Central memory CD4-positive, alpha-beta T cell (primary cell): ENCODE measurements around the gene HECTD4.
"Not testable (repeated sequence)": the region's sequence is repeated elsewhere in the genome, so short reads cannot be mapped to it uniquely, and the experiment has no call there.

Experiments
- DNase-seq: peaks from one replicate; pipeline ENCODE4 v3.0.0; 2022
- total RNA-seq, 3 experiments: gene quantifications; one replicate each; lab custom pipeline; 2026; lab: John Stamatoyannopoulos, UW

Gene HECTD4
- total RNA-seq = 62.0 to 193 (median 114) reads per million in 3 experiments

GRCh38 chr12:112381883-112382796 lies at the start of gene HECTD4:
HECTD4 (minus strand) TSS chr12:112382431; CDS start chr12:112382128, 303 bp downstream.
- DNase-seq = peak; percentile 87

- DNase-seq = no peak
These were observed 49.7 kb upstream of the HECTD4 start for GRCh38 chr12:112431965-112432364.

- DNase-seq = no peak
These were observed 48.7 kb upstream of the HECTD4 start for GRCh38 chr12:112430929-112431328.

GRCh38 chr12:112427760-112428159 lies 45.5 kb upstream of the HECTD4 start:
- DNase-seq = no peak

GRCh38 chr12:112425582-112426382 lies 43.6 kb upstream of the HECTD4 start:
- DNase-seq = no peak

- no peak for DNase-seq
These were observed 41.9 kb upstream of the HECTD4 start for GRCh38 chr12:112424126-112424525.

- no peak for DNase-seq
These were observed 40.3 kb upstream of the HECTD4 start for GRCh38 chr12:112422531-112422930.

GRCh38 chr12:112421363-112421762 lies 39.1 kb upstream of the HECTD4 start:
- no peak for DNase-seq

- DNase-seq = no peak
These were observed 38.5 kb upstream of the HECTD4 start for GRCh38 chr12:112420740-112421139.

GRCh38 chr12:112419297-112420133 lies 37.3 kb upstream of the HECTD4 start:
- DNase-seq = no peak

- DNase-seq = peak; percentile 89
These were observed 36.5 kb upstream of the HECTD4 start, which contains the start of gene PTPN11 for GRCh38 chr12:112418608-112419296. PTPN11 (plus strand) TSS chr12:112418947; CDS start chr12:112419112, 165 bp downstream.

GRCh38 chr12:112418273-112418607 lies 36.0 kb upstream of the HECTD4 start:
- DNase-seq = no peak

GRCh38 chr12:112415457-112415856 lies 33.2 kb upstream of the HECTD4 start:
- not testable (repeated sequence) for DNase-seq

- DNase-seq = no peak
These were observed 31.8 kb upstream of the HECTD4 start for GRCh38 chr12:112413855-112414625.

- no peak for DNase-seq
These were observed 27.6 kb upstream of the HECTD4 start for GRCh38 chr12:112409906-112410244.

- peak; percentile 83 for DNase-seq
These were observed 27.1 kb upstream of the HECTD4 start, which contains the start of gene RPL6 for GRCh38 chr12:112409064-112409905. RPL6 (minus strand) TSS chr12:112409605; CDS start chr12:112408656, 949 bp downstream.

- DNase-seq = peak; percentile 27
These were observed 26.4 kb upstream of the HECTD4 start for GRCh38 chr12:112408621-112409020.

- DNase-seq = not testable (repeated sequence)
These were observed 25.5 kb upstream of the HECTD4 start for GRCh38 chr12:112407683-112408082.

GRCh38 chr12:112406519-112407488 lies 24.6 kb upstream of the HECTD4 start:
- DNase-seq = no peak
